ENCODE results near the gene INAVA. TPM values are rescaled to one million over a fixed set of nuclear protein-coding genes. Genes with fewer than 3 reads are reported as not detected.
A peak's percentile ranks its signal among the peaks of the same experiment; 100 is the strongest.

Gene INAVA
- total and polyA plus RNA-seq, 2 of the 13 experiments (the other 11 are each of a cell fraction or from before 2014, with no cell fraction given), result 6.0 to 13.5 TPM

- TF ChIP-seq KIAA2018 (CRISPR knock-in tag; IDR thresholded peaks at IDR 0.05; ENCODE audit: borderline replicate concordance), result no peak
- TF ChIP-seq NCOA1 (CRISPR knock-in tag; IDR thresholded peaks at IDR 0.05), result no peak
- TF ChIP-seq CREM (IDR thresholded peaks at IDR 0.05), result no peak
- no peak for TF ChIP-seq CREM (CRISPR knock-in tag; IDR thresholded peaks at IDR 0.05)
- TF ChIP-seq ZNF646 (CRISPR knock-in tag; IDR thresholded peaks at IDR 0.05), result no peak
- TF ChIP-seq HMGXB4 (CRISPR knock-in tag; IDR thresholded peaks at IDR 0.05; ENCODE audit: borderline replicate concordance in 1 of 2, low read depth in 1 of 2), result peak; percentile 78 to 83; a peak in 3 of 4 replicates
- TF ChIP-seq TCF7L2 (IDR thresholded peaks at IDR 0.05; ENCODE audit: low read depth, low read length), result no peak
- TF ChIP-seq PAX8 (CRISPR knock-in tag; IDR thresholded peaks at IDR 0.05; ENCODE audit: borderline replicate concordance), result peak; percentile 52; the same call in 1 of the 2 replicates
Measured at GRCh38 chr1:200890818-200891773, 3.6 kb upstream of the INAVA start (continued).
